Neural cell (in vitro differentiated cells): ENCODE results near the gene LCP1. TPM values are rescaled to one million over a fixed set of nuclear protein-coding genes. Genes with fewer than 3 reads are reported as not detected.
"Not testable (repeated sequence)": the region's sequence is repeated elsewhere in the genome, so short reads cannot be mapped to it uniquely, and the experiment has no call there.

Experiments used
- H2AFZ ChIP-seq: fragments of 200-600, 300-800 bp; sonication (generic), shearing (Covaris generic); 2 replicates; pipeline ENCODE4 v1.6.0; 2014; ENCODE audit warnings: low read depth, mild to moderate bottlenecking, antibody characterized with exemption, low read length, moderate library complexity
- H3F3A ChIP-seq: fragments of 200-600 bp; shearing (Covaris generic); 2 replicates; pipeline ENCODE4 v1.6.1; 2016; ENCODE audit warnings: mild to moderate bottlenecking, moderate library complexity, mixed read lengths, antibody characterized with exemption, low read length; ENCODE audit not compliant: insufficient read depth, poor library complexity, severe bottlenecking
- H3K27ac ChIP-seq: fragments of 200-600, 300-800 bp; sonication (generic), shearing (Covaris generic); 2 replicates; pipeline ENCODE4 v1.5.1; 2014; ENCODE audit warnings: mild to moderate bottlenecking, low read length, moderate library complexity
- H3K27me3 ChIP-seq: fragments of 300-800, 200-600 bp; sonication (generic), shearing (Covaris generic); 2 replicates; pipeline ENCODE4 v1.6.0; 2014; ENCODE audit warnings: mild to moderate bottlenecking, low read depth, low read length, moderate library complexity; ENCODE audit not compliant: insufficient read depth
- H3K36me3 ChIP-seq: fragments of 300-800, 200-600 bp; sonication (generic), shearing (Covaris generic); 2 replicates; pipeline ENCODE4 v1.5.1; 2014; ENCODE audit warnings: mild to moderate bottlenecking, antibody characterized with exemption, low read length, moderate library complexity; ENCODE audit not compliant: insufficient read depth
- H3K4me2 ChIP-seq: fragments of 300-800, 200-600 bp; sonication (generic), shearing (Covaris generic); 2 replicates; pipeline ENCODE4 v1.6.0; 2014; ENCODE audit warnings: mild to moderate bottlenecking, low read length
- H3K4me3 ChIP-seq: fragments of 300-800, 200-600 bp; sonication (generic), shearing (Covaris generic); 2 replicates; pipeline ENCODE4 v1.5.1; 2014; ENCODE audit warnings: mild to moderate bottlenecking, low read length, moderate library complexity
- H3K79me2 ChIP-seq: fragments of 200-600 bp; shearing (Covaris generic); replicated peaks from 2 replicates; pipeline ENCODE4 v1.6.0; 2014; ENCODE audit warnings: mild to moderate bottlenecking, low read length, moderate library complexity; ENCODE audit not compliant: insufficient read depth
- H3K9ac ChIP-seq: fragments of 300-800, 200-600 bp; sonication (generic), shearing (Covaris generic); 2 replicates; pipeline ENCODE4 v1.6.1; 2016; ENCODE audit warnings: mild to moderate bottlenecking, low read length, mixed read lengths
- H3K9me2 ChIP-seq: fragments of 200-600 bp; shearing (Covaris generic); 2 replicates; pipeline ENCODE4 v1.6.1; 2016; ENCODE audit warnings: mild to moderate bottlenecking, low read length, mixed read lengths; ENCODE audit not compliant: insufficient read depth
- H3K9me3 ChIP-seq: fragments of 200-600, 300-800 bp; sonication (generic), shearing (Covaris generic); 2 replicates; pipeline ENCODE4 v1.6.1; 2016; ENCODE audit warnings: mild to moderate bottlenecking, mixed run types, low read length, moderate library complexity, mixed read lengths
- H4K20me1 ChIP-seq: fragments of 200-600 bp; shearing (Covaris generic); 2 replicates; pipeline ENCODE4 v1.6.1; 2016; ENCODE audit warnings: mild to moderate bottlenecking, mixed run types; ENCODE audit not compliant: insufficient read depth
- EP300 ChIP-seq: fragments of 450-650 bp; conservative IDR thresholded peaks from 2 replicates; pipeline ENCODE4 v1.6.1; 2014; ENCODE audit warnings: antibody characterized with exemption, mild to moderate bottlenecking, moderate library complexity; ENCODE audit not compliant: poor library complexity, severe bottlenecking
- EZH2 ChIP-seq: fragments of 200-600, 300-800 bp; shearing (Covaris generic), sonication (generic); IDR thresholded peaks from 2 replicates; pipeline ENCODE4 v1.6.1; 2014; ENCODE audit warnings: antibody characterized with exemption, low read length, borderline replicate concordance, mild to moderate bottlenecking; ENCODE audit not compliant: insufficient read depth, poor library complexity, severe bottlenecking
- MXI1 ChIP-seq: fragments of 450-650 bp; conservative IDR thresholded peaks from 2 replicates; pipeline ENCODE4 v1.6.1; 2014; ENCODE audit warnings: antibody characterized with exemption, mild to moderate bottlenecking; ENCODE audit not compliant: poor library complexity, severe bottlenecking
- POLR2AphosphoS5 ChIP-seq: IDR thresholded peaks from 2 replicates; pipeline ENCODE4 v1.6.1; 2012
- RAD21 ChIP-seq: fragments of 450-650 bp; conservative IDR thresholded peaks from 2 replicates; pipeline ENCODE4 v1.6.1; 2014; ENCODE audit warnings: antibody characterized with exemption, mild to moderate bottlenecking, moderate library complexity
- SMC3 ChIP-seq: fragments of 450-650 bp; conservative IDR thresholded peaks from 2 replicates; pipeline ENCODE4 v1.6.1; 2014; ENCODE audit warnings: antibody characterized with exemption, mild to moderate bottlenecking, moderate library complexity; ENCODE audit not compliant: poor library complexity
- TAF1 ChIP-seq: IDR thresholded peaks from 2 replicates; pipeline ENCODE4 v1.6.1; 2012; ENCODE audit warnings: low read depth
- polyA minus RNA-seq: library from RNA; depleted of rRNA, polyadenylated mRNA; stranded (reverse); fragments of >200 nt; gene quantifications from 2 replicates; pipeline ENCODE4 v1.2.3, GENCODE V29; 2014
- polyA plus RNA-seq: library from polyadenylated mRNA; depleted of rRNA; stranded (reverse); fragments of >200 nt; gene quantifications from 2 replicates; pipeline ENCODE4 v1.2.3, GENCODE V29; 2014
- TF ChIP-seq, protein P1 (sequence below): IDR thresholded peaks from 2 replicates; pipeline ENCODE4 v1.6.1; 2012; ENCODE audit warnings: borderline replicate concordance
- TF ChIP-seq, protein P2 (sequence below): fragments of 450-650 bp; IDR thresholded peaks from 2 replicates; pipeline ENCODE4 v1.5.1; 2014; ENCODE audit warnings: antibody characterized with exemption, mild to moderate bottlenecking, moderate library complexity; ENCODE audit not compliant: poor library complexity, severe bottlenecking

LCP1 gene, protein sequence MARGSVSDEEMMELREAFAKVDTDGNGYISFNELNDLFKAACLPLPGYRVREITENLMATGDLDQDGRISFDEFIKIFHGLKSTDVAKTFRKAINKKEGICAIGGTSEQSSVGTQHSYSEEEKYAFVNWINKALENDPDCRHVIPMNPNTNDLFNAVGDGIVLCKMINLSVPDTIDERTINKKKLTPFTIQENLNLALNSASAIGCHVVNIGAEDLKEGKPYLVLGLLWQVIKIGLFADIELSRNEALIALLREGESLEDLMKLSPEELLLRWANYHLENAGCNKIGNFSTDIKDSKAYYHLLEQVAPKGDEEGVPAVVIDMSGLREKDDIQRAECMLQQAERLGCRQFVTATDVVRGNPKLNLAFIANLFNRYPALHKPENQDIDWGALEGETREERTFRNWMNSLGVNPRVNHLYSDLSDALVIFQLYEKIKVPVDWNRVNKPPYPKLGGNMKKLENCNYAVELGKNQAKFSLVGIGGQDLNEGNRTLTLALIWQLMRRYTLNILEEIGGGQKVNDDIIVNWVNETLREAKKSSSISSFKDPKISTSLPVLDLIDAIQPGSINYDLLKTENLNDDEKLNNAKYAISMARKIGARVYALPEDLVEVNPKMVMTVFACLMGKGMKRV
- polyA plus RNA-seq (0.36 and 0.76 TPM in 2 replicates), polyA minus RNA-seq (not detected in 2 replicates)

DNA sequence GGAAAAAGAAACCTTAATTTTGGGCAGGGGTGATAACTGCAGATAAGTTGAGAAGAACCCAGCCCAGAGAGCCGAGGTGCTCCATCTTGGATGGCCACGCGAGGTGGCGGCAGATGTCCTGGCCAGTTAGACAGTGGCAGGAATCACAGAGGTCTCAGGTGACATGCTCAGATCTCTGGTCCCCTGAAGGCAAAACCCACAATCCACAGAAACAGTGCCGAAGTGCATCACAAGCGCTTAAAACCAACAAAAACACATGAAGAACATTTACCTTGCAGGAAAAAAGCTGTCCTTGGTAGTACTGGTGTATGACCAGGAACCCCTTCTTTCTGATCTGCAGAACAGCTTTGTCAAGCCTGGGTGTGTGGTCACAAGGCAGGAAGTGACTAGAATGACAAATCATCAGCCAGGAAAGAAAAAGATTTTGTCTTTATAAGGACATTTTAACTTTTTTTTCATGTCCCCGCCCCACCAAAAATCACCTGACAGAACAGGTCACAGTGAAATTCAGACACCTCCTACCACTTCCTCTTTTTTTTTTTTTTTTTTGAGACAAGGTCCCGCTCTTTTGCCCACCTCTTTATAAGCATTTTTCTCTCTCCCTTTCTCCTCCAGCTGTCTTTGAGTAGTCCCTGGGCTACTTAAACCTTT, at the start of gene LCP1:
LCP1 (minus strand) TSS at position 338 of the 651 bp plus-strand sequence. CDS start 22,515 bp downstream, outside the sequence.
- Histone ChIP-seq H3K4me3 (no peak within 1 kb of the TSS), H3K79me2 (no peaks in the 10 kb centered on the region), H3K9me3 (no peaks in the 10 kb centered on the region), H3K9me2 (no peaks in the 10 kb centered on the region), H3K9ac (no peak within 1 kb of the TSS), H4K20me1 (no peaks in the 10 kb centered on the region), H3K27me3 (no peaks in the 10 kb centered on the region), H3K4me2 (no peak within 1 kb of the TSS), H3K36me3 (no peaks in the 10 kb centered on the region), H2AFZ (no peak within 1 kb of the TSS), H3K27ac (no peak within 1 kb of the TSS), H3F3A (no peaks in the 10 kb centered on the region)
- TF ChIP-seq SMC3: no peak
- TF ChIP-seq TAF1: no peak
- no peak for TF ChIP-seq MXI1
- TF ChIP-seq POLR2AphosphoS5: no peak
- TF ChIP-seq, protein P1, sequence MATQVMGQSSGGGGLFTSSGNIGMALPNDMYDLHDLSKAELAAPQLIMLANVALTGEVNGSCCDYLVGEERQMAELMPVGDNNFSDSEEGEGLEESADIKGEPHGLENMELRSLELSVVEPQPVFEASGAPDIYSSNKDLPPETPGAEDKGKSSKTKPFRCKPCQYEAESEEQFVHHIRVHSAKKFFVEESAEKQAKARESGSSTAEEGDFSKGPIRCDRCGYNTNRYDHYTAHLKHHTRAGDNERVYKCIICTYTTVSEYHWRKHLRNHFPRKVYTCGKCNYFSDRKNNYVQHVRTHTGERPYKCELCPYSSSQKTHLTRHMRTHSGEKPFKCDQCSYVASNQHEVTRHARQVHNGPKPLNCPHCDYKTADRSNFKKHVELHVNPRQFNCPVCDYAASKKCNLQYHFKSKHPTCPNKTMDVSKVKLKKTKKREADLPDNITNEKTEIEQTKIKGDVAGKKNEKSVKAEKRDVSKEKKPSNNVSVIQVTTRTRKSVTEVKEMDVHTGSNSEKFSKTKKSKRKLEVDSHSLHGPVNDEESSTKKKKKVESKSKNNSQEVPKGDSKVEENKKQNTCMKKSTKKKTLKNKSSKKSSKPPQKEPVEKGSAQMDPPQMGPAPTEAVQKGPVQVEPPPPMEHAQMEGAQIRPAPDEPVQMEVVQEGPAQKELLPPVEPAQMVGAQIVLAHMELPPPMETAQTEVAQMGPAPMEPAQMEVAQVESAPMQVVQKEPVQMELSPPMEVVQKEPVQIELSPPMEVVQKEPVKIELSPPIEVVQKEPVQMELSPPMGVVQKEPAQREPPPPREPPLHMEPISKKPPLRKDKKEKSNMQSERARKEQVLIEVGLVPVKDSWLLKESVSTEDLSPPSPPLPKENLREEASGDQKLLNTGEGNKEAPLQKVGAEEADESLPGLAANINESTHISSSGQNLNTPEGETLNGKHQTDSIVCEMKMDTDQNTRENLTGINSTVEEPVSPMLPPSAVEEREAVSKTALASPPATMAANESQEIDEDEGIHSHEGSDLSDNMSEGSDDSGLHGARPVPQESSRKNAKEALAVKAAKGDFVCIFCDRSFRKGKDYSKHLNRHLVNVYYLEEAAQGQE: no peak
- TF ChIP-seq EZH2: no peak
- TF ChIP-seq, protein P2, sequence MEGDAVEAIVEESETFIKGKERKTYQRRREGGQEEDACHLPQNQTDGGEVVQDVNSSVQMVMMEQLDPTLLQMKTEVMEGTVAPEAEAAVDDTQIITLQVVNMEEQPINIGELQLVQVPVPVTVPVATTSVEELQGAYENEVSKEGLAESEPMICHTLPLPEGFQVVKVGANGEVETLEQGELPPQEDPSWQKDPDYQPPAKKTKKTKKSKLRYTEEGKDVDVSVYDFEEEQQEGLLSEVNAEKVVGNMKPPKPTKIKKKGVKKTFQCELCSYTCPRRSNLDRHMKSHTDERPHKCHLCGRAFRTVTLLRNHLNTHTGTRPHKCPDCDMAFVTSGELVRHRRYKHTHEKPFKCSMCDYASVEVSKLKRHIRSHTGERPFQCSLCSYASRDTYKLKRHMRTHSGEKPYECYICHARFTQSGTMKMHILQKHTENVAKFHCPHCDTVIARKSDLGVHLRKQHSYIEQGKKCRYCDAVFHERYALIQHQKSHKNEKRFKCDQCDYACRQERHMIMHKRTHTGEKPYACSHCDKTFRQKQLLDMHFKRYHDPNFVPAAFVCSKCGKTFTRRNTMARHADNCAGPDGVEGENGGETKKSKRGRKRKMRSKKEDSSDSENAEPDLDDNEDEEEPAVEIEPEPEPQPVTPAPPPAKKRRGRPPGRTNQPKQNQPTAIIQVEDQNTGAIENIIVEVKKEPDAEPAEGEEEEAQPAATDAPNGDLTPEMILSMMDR: no peak
- TF ChIP-seq EP300: no peak
- no peak for TF ChIP-seq RAD21

DNA sequence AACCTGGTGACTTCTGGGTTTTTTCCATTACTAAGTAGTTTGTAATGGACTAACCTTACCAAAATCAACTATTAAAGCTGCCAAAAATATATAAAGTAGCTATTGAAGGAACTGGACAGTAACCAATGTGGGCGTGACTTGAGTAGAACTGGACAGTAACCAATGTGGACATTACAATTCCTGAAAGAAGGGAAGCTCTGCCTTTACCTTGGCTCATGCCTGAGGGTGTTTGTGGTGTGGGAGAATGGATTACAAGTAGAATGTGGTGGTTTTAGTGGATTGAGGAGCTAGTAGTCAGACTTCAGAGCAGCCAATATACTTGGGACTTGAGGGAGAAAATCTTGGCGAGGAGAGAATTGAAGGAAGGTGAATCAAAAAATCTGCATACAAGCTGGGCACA, 47.3 kb upstream of the LCP1 start:
- no peak overlapping the region for H3K27ac ChIP-seq
- no peaks in the 10 kb centered on the region for H3K79me2 ChIP-seq
- no peak for TF ChIP-seq POLR2AphosphoS5
- no peak for TF ChIP-seq SMC3
- TF ChIP-seq TAF1: no peak
- no peak for TF ChIP-seq EZH2
- TF ChIP-seq, protein P1: no peak
- H3K9me3 ChIP-seq: peaks cover 3% of the 10 kb centered on the region
- H3K36me3 ChIP-seq: no peaks in the 10 kb centered on the region
- H4K20me1 ChIP-seq: no peaks in the 10 kb centered on the region
- H3K4me2 ChIP-seq: no peak overlapping the region
- H3K4me3 ChIP-seq: no peak overlapping the region
- no peak overlapping the region for H3K9ac ChIP-seq
- no peaks in the 10 kb centered on the region for H3K27me3 ChIP-seq
- no peaks in the 10 kb centered on the region for H3K9me2 ChIP-seq
- no peak overlapping the region for H2AFZ ChIP-seq
- no peaks in the 10 kb centered on the region for H3F3A ChIP-seq

DNA sequence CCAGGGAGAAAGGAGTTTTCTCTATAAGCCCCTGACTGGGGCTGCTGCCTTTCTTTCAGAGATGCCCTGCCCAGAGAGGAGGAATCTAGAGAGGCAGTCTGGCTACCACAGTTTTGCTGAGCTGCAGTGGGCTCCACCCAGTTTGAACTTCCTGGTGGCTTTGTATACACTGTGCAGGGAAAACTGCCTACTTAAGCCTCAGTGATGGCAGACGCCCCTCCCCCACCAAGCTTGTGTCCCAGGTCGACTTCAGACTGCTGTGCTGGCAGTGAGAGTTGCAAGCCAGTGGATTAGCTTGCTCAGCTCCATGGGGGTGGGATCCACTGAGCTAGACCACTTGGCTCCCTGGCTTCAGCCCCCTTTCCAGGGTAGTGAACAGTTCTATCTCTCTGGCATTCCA, 38.3 kb upstream of the LCP1 start:
- not testable (repeated sequence) for H3K9ac ChIP-seq, H3K27ac ChIP-seq, H3K79me2 ChIP-seq, H3K27me3 ChIP-seq, H3K4me2 ChIP-seq, H2AFZ ChIP-seq, H3K9me3 ChIP-seq, H3F3A ChIP-seq, H3K4me3 ChIP-seq, H3K9me2 ChIP-seq, H3K36me3 ChIP-seq, H4K20me1 ChIP-seq
